H1 (cell line): ENCODE data around the gene CRYGN. TPM values are rescaled to one million over a fixed set of nuclear protein-coding genes. Genes with fewer than 3 reads are reported as not detected.

ENCODE experiments used
- KDM1A ChIP-seq: fragments of 200-600, 300-600 bp; sonication (generic); IDR thresholded peaks from 2 replicates; pipeline ENCODE4 v1.7.1; 2016; ENCODE audit warnings: mild to moderate bottlenecking, low read length, borderline replicate concordance
- RFX5 ChIP-seq: IDR thresholded peaks from 2 replicates; pipeline ENCODE4 v1.6.1; 2011; ENCODE audit warnings: low read depth, low read length, improper control_type of control experiment, borderline replicate concordance
- SP1 ChIP-seq: IDR thresholded peaks from 2 replicates; pipeline ENCODE4 v1.6.1; 2011; ENCODE audit warnings: low read depth, low read length
- SRF ChIP-seq: IDR thresholded peaks from 2 replicates; pipeline ENCODE4 v1.6.1; 2011; ENCODE audit warnings: mild to moderate bottlenecking, low read depth, low read length, moderate library complexity
- polyA plus RNA-seq, 7 experiments: library from polyadenylated mRNA; depleted of rRNA in 3 of 7; stranded (reverse) in 5 of 7; unstranded in 2 of 7; fragments of >200 nt in 5 of 7; fragments of 200-250 nt in 2 of 7; gene quantifications; 1 replicate in 5 of 7; 2 replicates in 1 of 7; 4 replicates in 1 of 7; pipeline versions ENCODE4 v1.2.1 to v1.2.3, GENCODE V29; 2011 to 2013; ENCODE audit warnings: missing spikeins in 2 of 7, mixed read lengths in 2 of 7
- total RNA-seq: library from RNA; stranded (reverse); fragmentation: NEBNext Ultra II Directional; extraction: Animal tissue kit (Norgen Biotek cat#: 25700); gene quantifications from 2 replicates; pipeline ENCODE4 v1.2.1, GENCODE V29; 2021
- TF ChIP-seq, protein P1 (sequence below): IDR thresholded peaks from 2 replicates; pipeline ENCODE4 v1.6.1; 2012; ENCODE audit warnings: low read length, inconsistent platforms

CRYGN gene
- total and polyA plus RNA-seq, 2 of the 8 experiments (the other 6 are each of a cell fraction or from before 2014, with no cell fraction given): 0.98 to 1.6 TPM

DNA sequence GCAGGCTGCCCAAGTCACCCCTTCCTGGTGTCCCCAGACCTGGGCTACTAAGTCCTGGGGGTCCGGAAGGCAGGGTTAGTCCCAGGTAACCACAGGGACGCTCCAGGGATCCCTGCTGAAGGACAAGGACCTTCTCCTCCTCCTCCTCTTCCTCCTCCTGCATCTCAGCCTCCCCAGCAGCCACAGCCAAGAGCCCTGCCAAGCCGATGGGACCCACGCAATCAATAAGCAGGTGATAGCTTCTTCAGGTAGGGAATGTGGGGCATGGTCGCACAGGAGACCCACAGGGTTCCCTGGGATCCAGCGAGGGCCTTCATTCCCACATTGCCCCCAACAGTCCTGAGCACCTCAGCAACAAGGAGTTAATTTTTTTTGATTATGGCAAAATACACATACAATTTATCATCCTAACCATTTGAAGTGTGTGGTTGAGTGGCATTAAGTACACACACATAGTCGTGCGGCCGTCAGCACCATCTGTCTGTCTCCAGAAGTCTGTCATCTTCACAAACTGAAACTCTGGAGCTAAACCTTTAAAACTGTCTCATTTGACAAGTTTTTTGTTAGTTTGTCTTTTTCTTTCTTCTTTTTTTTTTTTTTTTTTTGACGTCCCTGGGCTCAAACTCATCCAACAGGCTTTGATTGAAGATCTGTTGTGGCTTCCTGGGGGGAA lies 12.1 kb downstream of the CRYGN start (continued):
- TF ChIP-seq SRF (no peak), SP1 (no peak), RFX5 (no peak), KDM1A (no peak)
- TF ChIP-seq, protein P1, sequence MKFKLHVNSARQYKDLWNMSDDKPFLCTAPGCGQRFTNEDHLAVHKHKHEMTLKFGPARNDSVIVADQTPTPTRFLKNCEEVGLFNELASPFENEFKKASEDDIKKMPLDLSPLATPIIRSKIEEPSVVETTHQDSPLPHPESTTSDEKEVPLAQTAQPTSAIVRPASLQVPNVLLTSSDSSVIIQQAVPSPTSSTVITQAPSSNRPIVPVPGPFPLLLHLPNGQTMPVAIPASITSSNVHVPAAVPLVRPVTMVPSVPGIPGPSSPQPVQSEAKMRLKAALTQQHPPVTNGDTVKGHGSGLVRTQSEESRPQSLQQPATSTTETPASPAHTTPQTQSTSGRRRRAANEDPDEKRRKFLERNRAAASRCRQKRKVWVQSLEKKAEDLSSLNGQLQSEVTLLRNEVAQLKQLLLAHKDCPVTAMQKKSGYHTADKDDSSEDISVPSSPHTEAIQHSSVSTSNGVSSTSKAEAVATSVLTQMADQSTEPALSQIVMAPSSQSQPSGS: no peak
